22Rv1 (cell line): ENCODE results near the gene IGF1.
"Not testable (repeated sequence)": the region's sequence is repeated elsewhere in the genome, so short reads cannot be mapped to it uniquely, and the experiment has no call there.

Experiments
- H3K27ac ChIP-seq: fragments of 450-650 bp; 2 replicates; pipeline ENCODE4 v1.5.1; 2017
- ZFX ChIP-seq: fragments of 450-650 bp; IDR thresholded peaks from 2 replicates; pipeline ENCODE4 v1.6.1; 2017; ENCODE audit warnings: antibody characterized with exemption, borderline replicate concordance
- TF ChIP-seq, protein P1 (sequence below): fragments of 450-650 bp; IDR thresholded peaks from 2 replicates; pipeline ENCODE4 v1.5.1; 2017; ENCODE audit warnings: mild to moderate bottlenecking

IGF1 gene

DNA sequence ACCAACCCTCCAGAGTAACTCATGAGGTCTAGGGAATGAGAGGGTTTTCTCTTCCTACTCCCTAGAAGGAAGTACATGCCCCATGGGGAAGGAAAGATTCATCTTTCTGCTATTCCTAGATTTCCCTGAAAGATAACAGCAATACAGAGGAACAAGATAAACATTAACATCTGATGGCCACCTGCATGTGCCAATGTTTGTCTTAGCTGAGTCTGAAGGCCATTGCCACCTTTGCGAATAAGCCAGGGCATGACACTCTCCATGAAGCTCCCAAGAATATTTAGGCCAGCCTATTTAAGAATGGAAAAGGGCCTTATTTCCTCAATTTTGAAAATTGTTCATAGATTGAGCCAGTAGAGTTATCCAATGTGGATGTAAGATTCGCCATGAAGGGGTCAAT lies 26.0 kb downstream of the IGF1 start:
- no peak for TF ChIP-seq ZFX
- TF ChIP-seq, protein P1, sequence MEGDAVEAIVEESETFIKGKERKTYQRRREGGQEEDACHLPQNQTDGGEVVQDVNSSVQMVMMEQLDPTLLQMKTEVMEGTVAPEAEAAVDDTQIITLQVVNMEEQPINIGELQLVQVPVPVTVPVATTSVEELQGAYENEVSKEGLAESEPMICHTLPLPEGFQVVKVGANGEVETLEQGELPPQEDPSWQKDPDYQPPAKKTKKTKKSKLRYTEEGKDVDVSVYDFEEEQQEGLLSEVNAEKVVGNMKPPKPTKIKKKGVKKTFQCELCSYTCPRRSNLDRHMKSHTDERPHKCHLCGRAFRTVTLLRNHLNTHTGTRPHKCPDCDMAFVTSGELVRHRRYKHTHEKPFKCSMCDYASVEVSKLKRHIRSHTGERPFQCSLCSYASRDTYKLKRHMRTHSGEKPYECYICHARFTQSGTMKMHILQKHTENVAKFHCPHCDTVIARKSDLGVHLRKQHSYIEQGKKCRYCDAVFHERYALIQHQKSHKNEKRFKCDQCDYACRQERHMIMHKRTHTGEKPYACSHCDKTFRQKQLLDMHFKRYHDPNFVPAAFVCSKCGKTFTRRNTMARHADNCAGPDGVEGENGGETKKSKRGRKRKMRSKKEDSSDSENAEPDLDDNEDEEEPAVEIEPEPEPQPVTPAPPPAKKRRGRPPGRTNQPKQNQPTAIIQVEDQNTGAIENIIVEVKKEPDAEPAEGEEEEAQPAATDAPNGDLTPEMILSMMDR, result no peak
- no peak overlapping the region for H3K27ac ChIP-seq

DNA sequence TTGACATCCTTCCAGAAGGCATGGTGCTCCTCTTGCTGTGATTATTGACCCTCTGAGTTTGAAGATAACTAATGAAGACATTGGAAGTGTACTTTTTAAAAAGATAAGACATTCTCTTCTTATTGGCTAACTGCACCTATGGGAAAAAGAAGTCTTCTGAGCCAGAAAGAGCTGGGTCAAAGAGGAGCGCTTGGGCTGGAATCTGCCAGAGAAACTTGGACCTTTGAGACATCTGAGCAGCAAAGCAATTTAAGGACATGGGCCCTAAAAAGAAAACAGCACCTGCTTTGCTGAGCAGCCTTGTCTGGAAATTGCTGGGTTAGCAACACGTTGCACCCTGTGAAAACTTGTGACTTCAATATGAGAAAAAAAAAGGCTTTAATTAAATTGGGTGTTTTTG lies 27.8 kb downstream of the IGF1 start:
- TF ChIP-seq, protein P1, result no peak
- no peak for TF ChIP-seq ZFX

DNA sequence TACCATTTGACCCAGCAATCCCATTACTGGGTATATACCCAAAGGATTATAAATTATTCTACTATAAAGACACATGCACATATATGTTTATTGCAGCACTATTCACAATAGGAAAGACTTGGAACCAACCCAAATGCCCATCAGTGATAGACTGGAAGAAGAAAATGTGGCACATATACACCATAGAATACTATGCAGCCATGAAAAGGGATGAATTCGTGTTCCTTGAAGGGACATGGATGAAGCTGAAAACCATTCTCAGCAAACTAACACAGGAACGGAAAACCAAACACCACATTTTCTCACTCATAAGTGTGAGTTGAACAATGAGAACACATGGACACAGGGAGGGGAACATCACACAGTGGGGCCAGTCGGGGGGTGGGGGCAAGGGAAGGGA lies 31.3 kb downstream of the IGF1 start:
- not testable (repeated sequence) for H3K27ac ChIP-seq

More for the DNA sequence above, 27.8 kb downstream of the IGF1 start:
- H3K27ac ChIP-seq, result no peak overlapping the region

DNA sequence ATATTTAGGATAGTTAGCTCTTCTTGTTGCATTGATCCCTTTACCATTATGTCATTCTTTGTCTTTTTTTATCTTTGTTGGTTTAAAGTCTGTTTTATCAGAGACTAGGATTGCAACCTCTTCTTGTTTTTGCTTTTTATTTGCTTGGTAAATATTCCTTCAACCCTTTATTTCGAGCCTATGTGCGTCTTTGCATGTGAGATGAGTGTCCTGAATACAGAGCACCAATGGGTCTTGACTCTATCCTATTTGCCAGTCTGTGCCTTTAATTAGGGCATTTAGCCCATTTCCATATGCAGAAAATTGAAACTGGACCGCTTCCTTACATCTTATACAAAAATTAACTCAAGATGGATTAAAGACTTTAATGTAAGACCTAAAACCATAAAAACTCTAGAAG lies 32.9 kb downstream of the IGF1 start:
- not testable (repeated sequence) for H3K27ac ChIP-seq

DNA sequence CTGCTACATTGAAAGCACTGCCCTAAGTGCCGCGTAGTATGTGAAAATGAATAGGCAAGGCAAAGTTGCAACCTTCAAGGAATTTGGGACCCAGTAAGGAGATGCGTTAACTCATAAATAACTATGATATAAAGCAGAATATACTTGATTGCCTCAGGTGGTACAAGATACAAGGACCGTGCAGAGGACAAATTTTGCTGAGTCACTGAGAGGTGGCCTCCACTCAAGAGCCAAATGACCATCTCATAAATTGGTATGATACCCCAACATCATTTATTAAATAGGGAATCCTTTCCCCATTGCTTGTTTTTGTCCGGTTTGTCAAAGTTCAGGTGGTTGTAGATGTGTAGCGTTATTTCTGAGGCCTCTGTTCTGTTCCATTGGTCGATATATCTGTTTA lies 35.7 kb downstream of the IGF1 start:
- no peak overlapping the region for H3K27ac ChIP-seq
- TF ChIP-seq, protein P1, result no peak
- no peak for TF ChIP-seq ZFX

DNA sequence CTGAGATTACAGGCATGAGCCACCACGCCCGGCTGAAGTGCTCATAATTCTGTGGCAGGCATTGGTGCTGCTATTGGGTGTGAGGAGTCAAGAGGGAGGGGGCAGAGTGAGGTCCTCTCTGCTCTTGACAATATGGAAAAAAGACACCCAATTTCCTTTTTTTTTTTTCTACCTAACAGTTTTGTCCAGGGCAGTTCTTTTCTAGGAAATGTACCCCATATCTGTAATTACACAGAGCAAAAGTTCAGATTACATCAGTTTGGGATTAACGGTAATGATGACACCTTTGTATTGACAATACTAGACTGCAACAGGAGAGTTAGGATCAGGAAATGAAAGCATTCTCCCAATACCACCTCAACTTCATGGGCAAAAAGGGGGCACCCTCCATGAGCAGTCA lies 36.3 kb downstream of the IGF1 start:
- no peak overlapping the region for H3K27ac ChIP-seq
- no peak for TF ChIP-seq ZFX
- TF ChIP-seq, protein P1, result no peak

DNA sequence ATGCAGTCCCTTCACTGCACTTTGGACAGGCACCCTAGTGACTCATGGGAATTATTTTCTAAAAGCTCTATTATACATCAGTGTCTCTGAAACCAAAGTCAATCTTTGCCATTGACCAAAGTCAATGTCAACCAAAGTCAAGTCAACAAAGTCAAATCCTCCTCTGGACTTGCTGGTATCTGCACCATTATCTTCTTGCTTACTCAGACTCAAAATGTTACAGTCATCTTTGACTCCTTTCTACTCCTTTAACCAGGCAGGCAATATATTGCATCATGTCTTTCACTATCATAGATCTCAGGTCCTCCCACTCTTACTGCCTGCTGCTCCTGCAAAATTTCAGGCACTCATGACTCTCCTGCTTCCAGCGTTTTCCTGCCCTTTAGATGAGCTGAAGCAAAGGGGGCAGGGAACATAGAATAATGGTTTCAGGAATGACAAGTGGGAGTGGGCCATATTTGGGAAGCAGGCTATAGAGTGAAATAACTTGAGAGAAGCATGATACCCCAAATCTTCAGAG lies 39.2 kb downstream of the IGF1 start:
- TF ChIP-seq, protein P1, result no peak
- no peak for TF ChIP-seq ZFX
- no peak overlapping the region for H3K27ac ChIP-seq

DNA sequence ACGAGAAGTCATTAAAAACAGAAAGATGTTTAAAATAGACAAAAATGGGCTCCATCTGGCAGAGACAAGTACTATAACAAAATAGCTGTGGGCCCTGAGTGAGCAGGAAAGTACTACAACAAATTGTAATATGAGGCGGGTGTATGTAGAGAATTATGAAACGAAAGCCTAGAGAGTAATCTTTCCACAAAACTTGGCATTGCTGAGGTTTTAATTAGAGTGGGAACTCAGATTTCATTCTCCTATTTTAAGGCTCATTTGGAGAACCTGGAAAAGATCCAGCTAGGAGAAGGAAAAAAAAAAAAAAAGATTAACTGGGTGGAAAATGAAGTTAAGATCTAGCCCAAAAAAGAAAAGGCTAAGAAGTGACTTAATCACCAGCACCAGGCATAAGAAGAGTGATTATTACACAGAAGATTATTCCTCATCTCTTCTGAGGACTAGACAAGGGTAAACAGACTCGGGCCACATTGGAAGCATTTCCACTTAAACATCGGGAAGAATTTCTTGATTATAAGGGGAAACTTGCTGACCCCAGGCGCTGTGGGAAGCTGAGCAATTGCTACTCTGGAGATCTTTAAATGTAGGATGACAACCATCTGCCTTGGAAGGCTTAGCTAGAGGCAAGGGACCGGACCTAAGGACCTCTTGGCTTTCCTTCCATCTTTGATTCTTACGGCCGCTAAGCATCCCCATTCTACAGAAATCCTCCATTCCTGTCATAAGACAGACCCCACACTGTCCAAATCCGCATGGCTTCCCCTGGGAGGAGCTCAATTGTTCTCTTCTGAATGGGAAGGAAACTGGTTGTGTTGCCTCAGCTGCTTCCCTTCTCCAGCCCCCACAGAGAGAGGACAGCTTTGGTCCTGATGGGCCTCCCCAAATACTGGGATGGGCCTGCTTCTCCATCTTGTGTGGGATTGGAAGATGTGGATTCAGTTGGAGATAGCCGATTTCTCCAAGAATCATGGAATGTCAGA lies 40.6 kb downstream of the IGF1 start:
- no peak for TF ChIP-seq ZFX
- TF ChIP-seq, protein P1, result no peak
- no peak overlapping the region for H3K27ac ChIP-seq
